H1 (cell line): ENCODE results near the gene PTPRR. TPM values are rescaled to one million over a fixed set of nuclear protein-coding genes. Genes with fewer than 3 reads are reported as not detected.

Experiments
- ATF2 ChIP-seq: IDR thresholded peaks from 2 replicates; pipeline ENCODE4 v1.6.1; 2012; ENCODE audit warnings: low read length, inconsistent platforms
- JUN ChIP-seq: IDR thresholded peaks from 2 replicates; pipeline ENCODE4 v1.6.1; 2011; ENCODE audit warnings: low read depth, mild to moderate bottlenecking, improper control_type of control experiment, low read length
- RNF2 ChIP-seq: fragments of 200-900, 300-1000 bp; sonication (generic); IDR thresholded peaks from 2 replicates; pipeline ENCODE4 v1.7.1; 2016; ENCODE audit warnings: borderline replicate concordance, low read depth, mild to moderate bottlenecking, antibody characterized with exemption, low read length; ENCODE audit not compliant: poor library complexity, severe bottlenecking; ENCODE audit errors: missing control alignments
- polyA plus RNA-seq, 7 experiments: library from polyadenylated mRNA; depleted of rRNA in 3 of 7; stranded (reverse) in 5 of 7; unstranded in 2 of 7; fragments of >200 nt in 5 of 7; fragments of 200-250 nt in 2 of 7; gene quantifications; 1 replicate in 5 of 7; 2 replicates in 1 of 7; 4 replicates in 1 of 7; pipeline versions ENCODE4 v1.2.1 to v1.2.3, GENCODE V29; 2011 to 2013; ENCODE audit warnings: missing spikeins in 2 of 7, mixed read lengths in 2 of 7
- total RNA-seq: library from RNA; stranded (reverse); fragmentation: NEBNext Ultra II Directional; extraction: Animal tissue kit (Norgen Biotek cat#: 25700); gene quantifications from 2 replicates; pipeline ENCODE4 v1.2.1, GENCODE V29; 2021

PTPRR gene
- total and polyA plus RNA-seq, 2 of the 8 experiments (the other 6 are each of a cell fraction or from before 2014, with no cell fraction given) = 0.07 to 0.35 TPM

GRCh38 chr12:70794131-70794530, 126.4 kb downstream of the PTPRR start (continued):
- TF ChIP-seq JUN (no peak), RNF2 (no peak), ATF2 (no peak)
